Activated CD8-positive, alpha-beta memory T cell treated with anti-CD3 and anti-CD28 coated beads, Interleukin-2, amount 50 U/mL, for 1 hour (primary cell): Measurements from ENCODE around the gene IKZF3.
"Not testable (repeated sequence)": the region's sequence is repeated elsewhere in the genome, so short reads cannot be mapped to it uniquely, and the experiment has no call there.

ENCODE experiments used
- DNase-seq: peaks from one replicate; pipeline ENCODE4 v3.0.0-alpha.2; 2020; ENCODE audit errors: extremely low read depth

Gene IKZF3

DNA sequence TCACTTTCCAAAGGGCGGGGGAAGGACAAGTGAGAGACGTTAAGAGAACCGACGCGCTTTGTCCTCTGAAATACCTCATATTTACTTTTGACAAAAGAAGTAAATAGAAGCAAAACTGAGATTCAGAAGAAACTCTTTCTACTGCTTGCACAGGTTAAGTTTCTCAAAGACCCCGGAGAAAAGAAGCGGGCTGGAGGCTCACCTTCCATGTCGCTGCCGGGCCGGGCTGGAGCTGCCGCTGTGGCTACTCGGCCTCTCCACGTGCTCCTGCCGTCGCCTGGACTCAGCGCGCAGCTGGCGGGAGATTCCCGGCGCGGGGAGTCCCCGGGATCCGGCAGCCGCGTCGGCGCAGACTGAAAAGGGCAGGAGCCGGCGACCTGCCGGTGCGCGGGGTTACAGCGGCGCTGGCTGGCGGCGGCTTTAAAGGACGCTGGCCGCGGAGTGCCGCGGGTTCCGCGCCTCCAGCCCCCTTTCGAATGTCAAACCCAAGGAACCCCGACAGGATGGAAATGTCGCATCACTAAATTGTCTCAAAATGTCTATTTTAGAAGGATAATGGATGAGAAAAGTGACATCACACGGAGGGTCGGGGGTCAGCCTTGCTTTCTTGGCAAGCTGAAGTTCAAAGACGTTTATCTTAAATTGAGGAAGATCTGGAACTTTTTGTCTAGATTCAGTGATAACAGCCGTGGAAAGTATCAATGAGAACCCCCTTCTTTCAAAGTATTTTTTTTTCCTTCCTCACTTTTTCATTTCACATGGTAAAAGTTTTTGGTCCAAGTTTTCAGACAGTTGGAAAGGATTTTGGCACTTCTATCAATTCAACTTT, at the start of gene IKZF3:
Gene IKZF3, minus strand, starts transcription at position 395 of the 829 bp plus-strand sequence. Its CDS starts 186 bp downstream, at position 209.
- peak; percentile 59 for DNase-seq

DNA sequence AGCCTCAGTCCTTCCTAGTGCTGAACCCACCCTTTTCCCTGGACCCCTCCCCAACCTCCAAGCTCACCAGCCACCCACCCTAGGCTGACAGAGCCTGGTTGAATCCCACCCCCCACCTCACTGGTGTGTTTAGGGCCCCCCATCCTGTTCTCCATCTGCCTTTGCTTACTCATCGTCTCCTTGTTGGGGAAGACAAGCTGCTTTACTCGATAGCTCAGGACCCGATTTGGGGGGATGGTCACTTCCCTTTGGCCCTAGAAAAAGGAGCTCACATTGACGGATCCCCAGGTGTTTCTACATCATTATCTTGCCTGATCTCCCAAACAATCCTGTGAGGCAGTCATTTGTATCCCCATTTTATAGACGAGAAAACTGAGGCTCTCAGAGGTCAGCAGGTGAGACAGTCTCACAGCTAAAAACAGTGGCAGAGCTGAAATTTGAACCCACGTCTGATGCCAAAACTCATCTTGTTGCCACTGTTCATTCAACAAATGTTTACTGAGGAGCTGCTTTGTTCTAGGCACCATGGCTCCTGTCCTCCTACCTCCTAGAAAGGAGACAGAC, 44.8 kb upstream of the IKZF3 start:
- DNase-seq: no peak

DNA sequence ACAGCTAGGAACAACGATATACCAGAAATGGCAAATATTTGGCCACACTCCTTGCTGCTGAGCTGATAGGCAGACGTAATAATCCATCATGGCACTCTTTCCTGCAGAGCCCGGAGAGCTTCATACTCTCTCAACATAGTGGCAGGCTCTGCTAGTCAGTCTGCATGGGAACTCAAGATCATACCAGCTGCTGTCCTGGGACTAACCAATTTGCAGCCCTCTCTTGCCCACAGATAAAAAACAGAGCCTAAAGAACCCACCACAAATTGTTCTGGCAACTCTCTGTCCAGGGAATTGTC, 40.8 kb upstream of the IKZF3 start:
- DNase-seq: no peak

DNA sequence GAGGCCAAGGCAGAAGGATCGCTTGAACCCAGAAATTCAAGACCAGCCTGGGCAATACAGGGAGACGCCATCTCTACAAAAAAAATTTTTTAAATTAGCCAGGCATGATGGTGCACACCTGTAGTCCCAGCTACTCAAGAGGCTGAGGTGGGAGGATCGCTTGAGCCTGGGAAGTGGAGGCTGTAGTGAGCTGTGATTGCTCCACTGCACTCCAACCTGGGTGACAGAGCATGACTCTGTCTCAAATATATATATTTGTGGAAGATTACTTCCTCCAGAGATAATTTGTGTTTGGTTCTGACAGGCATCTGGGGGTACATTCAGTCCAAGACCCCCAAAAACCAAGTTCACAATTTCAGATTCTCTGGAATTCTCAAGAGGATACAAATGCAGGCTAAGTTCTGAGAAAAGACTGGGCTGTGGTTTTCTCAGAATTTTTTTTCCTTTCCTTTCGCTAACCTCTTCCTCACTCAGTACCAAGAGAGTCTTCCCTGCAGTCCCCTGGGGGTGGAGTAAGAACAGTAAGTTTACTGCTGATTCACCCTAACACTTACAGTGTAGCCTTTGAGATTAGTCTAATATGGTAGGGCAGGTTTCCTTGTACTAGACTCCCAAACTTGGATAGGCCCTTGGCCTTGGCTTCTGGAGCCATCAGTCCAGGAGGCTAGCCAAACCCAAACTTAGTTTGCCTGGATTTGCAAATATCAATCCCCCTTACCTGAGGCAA, 39.2 kb upstream of the IKZF3 start:
- DNase-seq: no peak

DNA sequence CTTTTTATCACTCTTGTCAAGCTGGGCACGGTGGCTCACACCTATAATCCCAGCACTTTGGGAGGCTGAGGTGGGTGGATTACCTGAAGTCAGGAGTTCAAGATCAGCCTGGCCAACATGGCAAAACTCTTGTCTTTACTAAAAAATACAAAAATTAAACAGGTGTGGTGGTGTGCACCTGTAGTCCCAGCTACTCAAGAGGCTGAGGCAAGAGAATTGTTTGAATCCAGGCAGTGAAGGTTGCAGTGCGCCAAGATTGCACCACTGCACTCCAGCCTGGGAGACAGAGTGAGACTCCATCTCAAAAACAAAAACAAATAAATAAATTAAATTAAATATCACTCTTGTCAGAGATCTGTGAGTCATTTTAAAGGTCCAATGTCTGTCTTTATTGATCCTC, 37.9 kb upstream of the IKZF3 start:
- DNase-seq: not testable (repeated sequence)

DNA sequence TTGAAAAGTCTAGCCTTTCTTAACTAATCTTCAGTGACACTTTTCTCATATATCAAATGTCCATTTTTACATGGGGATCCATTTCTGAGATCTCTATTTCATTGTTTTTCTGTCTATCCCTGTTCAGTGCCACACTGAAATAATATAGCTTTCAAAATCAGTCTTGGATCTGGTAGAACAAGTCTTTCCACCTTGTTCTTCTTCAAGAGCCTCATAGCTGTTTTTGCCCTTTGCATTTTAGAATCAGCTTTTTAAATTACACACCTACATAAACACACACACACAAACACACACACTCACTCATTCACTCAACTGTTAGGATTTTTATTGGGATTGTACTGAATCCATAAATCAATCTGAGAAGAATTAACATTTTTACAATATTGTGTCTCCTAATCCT, 35.1 kb upstream of the IKZF3 start:
- DNase-seq: no peak

DNA sequence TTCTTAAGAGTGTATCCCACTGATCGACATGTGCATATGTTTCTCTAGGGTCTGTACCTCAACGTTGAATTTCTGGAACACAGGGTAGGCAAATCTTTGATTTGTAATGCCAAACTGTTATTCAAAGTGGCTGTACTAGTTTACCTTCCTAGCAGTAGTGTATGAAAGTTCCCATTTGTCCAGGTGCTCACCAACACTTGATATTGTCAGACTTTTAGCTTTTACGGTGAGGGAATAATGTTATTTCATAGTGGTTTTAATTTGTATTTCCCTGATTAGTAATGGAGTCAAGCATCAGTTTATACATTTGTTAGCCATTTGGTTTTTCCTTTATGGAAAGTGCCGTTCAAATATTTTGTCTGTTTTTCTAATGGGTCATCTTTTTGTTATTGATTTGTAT, 34.0 kb upstream of the IKZF3 start:
- no peak for DNase-seq

DNA sequence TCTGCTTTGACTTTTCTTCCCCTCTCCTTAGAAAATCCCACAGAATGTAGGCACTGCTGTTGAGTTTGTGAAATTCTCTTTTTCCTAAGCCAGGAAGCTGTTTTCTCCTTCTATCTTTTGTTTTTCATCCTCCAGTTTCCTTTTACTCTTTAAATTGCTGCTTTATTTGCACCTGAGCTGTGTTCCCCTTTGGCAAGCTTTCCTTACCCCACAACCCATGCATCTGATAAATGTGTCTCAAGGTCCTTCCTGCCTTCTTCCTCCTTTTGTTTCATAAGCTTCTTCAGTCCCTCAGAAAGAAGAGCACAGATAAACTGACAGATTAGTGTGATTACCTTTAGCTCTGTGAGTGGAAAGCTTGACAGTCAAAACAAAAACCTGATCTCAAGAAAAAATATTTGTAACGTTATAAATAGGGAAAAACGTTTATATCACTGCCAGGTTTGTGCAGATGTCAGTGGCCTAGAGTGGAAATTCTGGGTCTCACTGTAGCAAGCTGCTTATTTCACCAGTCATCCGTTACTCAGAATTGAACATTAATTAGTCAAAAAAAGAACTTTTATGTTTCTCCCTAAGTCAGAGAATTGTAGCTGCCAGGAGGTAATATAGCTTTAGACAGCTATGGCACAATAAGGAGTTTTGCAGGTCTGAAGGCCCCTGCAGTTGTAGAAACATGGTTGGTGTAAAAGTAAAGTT, 30.7 kb upstream of the IKZF3 start:
- no peak for DNase-seq

DNA sequence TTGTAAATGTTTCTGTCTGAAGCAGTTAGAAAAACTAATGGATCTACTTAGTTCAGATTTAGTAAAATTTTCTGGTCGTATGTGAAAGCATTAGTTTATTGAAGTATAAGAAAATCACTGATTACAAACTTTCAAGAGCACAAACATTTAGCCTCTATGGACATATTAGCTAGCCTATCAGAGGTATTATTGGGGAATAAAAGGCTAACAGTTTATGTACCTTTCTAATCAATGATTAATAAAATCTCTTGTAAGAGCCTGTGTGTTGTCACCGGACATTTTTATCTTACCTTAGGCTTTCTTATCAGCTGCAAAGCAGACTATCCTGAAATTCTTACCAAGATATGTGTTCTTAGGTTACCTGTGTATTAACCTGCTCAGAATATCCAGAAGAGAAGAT, 25.1 kb upstream of the IKZF3 start:
- no peak for DNase-seq

DNA sequence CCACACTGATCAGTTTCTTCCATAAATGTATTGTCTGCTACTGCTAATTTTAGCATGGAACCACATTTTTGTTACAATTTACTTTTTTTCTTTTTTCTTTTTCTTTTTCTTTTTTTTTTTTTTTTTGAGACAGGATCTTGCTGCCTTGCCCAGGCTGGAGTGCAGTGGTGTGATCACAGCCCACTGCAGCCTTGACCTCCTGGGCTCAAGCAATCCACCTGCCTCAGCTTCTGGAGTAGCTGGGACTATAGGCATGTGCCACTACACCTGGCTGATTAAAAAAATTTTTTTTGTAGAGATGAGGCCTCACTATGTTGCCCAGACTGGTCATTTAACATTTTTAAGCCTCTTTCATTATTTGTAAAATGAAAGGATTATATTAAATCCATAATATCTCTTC, 23.0 kb upstream of the IKZF3 start:
- no peak for DNase-seq

DNA sequence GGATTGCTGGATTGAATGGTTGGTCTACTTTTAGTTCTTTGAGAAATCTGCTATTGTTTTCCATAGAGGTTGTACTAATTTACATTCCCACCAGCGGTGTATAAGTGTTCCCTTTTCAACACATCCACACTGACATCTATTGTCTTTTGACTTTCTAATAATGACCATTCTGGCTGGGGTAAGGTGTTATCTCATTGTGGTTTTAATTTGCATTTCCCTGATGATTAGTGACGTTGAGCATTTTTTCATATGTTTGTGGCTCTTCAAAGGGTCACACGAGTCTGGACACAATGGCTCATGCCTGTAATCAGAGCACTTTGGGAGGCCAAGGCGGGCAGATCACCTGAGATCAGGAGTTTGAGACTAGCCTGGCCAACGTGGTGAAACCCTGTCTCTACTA, 22.0 kb upstream of the IKZF3 start:
- DNase-seq: not testable (repeated sequence)

DNA sequence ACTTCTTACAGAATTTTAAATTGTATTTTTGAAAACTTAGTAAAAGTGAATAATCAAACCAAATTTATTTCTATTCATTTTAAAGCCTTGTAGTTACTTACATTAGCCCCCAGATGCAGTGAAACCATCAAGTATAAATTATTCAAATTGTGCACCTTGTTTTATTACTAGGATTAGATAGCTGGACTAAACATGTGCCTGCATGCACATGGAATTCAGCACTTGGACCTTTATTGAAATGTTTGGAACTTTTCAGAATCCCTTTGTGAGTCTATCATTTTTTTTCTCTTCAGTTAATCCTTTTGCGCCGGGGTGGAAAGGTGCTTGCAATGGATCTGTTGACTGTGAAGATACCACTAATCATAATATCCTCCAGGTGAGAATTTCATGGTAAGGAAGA, 8.6 kb upstream of the IKZF3 start:
- DNase-seq: no peak

DNA sequence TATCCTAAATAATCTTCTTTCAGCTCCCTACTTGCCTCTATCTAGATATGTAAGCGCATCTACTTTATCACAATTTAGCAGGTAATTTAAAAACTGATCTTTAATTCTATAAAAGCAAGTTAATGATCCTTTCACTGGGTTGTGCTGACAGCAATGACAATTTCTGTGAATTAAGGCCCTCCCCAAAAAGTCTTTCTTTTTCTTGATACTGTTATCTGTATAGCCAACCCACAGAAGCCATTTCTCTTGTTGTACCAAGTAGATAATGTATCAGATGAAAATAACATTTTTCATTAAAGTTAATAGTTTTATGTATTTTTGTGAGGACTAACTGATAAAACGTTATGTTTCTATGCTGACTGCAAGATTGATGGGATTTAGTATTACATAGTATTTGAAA, 7.7 kb upstream of the IKZF3 start:
- no peak for DNase-seq

DNA sequence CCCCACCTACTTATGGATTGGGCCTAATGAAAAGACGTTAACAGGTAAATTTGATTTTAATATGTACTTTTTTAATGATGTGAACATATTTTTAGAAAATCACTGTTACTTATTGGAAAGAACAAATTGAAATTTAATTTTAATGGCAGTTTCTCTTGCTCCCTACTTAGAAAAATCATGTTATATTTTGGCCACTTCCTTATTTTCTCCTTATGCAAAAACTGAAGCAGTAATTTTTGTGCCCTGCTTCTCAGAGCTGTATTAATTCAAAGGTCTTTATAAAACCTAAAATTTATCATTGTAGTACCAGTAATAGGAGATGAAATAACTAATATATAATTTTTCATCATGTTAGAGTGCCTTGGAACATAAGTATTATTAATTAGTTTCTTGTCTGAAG, 6.7 kb upstream of the IKZF3 start:
- no peak for DNase-seq

DNA sequence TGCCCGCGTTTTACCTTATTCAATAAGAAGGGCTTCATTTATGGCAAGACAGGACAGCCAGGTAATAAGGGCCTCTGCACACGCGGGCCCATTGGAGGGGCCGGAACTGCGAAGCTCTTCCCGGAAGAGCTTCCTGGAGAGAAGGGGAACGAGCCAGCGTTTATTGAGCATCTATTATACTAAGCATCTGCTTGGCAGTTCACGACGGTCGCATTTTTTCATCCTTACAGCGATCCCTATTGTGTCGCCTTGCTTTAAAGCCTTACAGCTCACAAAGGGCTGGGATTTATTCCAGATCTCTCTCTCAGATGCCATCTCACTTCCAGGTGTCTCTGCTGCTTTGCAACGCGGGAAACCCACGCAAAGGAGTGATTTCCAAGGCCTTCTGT, 4.4 kb upstream of the IKZF3 start:
- DNase-seq: no peak

DNA sequence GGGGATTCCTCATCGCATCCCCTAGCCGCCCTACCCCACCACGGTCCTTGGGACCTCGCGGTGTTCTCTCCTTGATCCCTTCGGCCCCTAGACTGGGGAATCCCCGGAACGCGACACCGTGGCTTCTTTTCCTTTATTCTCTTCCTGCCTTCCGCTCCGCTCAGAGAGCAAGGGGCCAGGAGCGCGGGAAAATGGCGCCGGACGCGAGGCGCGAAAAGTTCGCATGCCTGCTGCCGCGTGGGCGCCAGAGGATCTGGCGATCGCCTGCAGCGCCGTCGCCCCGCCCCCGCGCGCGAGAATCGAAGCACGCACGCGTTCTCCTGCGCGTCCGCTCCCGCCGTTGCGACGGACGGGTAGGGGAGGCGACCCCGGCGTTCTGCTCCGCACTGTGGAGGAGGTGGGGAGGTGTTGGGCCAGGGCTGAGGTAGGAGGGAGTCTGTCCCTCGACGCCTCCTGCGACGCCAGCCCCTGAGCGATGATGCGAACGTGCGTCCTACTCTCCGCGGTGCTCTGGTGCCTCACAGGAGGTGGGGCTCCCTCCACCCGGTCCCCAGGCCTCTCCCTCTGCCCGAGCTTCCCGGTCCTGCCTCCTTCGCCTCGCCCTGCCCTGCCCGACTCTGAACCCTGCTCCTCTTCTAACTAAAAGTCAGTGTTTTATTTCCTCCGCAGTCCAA, 3.9 kb upstream of the IKZF3 start, which contains the start of gene ZPBP2:
Gene ZPBP2, plus strand, starts transcription at position 323 of the 674 bp plus-strand sequence. Its CDS starts 153 bp downstream, at position 476.
- DNase-seq: no peak

DNA sequence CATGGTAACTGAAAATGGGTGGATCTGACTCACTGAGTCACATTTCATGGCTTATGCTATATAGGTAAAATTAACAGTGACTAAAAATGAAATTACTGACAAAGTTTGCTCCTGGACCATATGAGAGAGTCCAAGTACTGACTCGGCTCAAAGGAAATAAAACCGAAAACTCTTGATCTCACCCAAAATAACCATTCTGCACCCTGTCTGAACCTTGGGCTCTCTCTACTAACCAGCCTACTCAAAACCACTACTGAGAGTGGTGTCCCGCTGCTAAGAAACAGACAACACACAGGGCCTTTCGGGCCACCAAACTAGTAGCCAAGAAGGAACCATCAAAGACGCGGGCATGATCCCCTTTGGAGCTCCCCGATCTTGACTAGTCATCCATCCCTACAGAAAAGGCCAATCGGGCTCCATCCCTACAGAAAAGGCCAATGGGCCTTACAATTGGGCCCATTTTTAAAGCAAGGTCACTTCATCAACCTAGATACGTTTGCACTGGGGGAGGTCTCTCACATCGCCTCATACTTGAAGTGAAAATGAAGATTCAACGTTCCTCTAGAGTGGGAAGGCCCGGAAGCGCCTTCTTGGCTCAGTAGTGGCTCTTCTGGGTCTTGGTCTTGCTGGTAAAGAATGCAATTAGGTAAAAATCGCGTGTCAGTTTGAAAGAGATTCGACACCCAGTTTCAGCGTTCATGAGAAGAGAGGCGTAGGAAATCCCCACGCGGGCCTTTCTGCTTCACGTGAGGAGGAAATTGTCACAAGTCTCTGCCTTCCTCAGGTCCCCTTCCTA, 3.2 kb upstream of the IKZF3 start:
- no peak for DNase-seq

DNA sequence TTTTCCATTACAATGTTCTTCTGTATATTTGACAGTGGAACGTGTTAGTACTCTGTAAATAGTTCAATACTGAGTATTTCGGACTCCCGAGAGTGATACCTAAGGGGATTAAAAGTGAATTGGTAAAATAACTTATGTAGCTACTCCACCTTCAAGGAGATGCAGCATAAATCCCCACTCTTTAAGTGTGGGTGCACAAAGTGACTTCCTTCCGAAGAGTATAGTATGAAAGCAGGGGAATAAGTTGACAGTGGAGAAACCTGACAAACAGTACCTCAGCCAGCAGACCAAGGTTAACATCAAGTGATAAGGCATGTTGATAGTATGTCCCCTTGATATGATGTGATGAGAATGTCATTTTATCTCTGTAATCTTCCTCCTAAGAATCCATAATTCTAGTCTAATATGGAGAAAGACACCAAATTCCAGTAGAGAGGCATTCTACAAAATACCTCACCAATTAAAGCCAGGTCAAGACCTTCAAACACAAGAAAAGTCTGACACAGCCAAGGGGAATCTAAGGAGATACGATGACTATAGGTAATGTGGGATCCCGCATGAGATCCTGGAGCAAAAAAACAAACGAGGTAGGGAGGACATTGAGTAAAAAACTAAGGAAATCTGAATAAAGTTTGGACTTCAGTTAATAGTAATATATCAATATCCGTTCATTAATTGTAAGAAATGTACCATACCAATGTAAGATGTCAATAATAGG, 2.1 kb upstream of the IKZF3 start:
- no peak for DNase-seq

DNA sequence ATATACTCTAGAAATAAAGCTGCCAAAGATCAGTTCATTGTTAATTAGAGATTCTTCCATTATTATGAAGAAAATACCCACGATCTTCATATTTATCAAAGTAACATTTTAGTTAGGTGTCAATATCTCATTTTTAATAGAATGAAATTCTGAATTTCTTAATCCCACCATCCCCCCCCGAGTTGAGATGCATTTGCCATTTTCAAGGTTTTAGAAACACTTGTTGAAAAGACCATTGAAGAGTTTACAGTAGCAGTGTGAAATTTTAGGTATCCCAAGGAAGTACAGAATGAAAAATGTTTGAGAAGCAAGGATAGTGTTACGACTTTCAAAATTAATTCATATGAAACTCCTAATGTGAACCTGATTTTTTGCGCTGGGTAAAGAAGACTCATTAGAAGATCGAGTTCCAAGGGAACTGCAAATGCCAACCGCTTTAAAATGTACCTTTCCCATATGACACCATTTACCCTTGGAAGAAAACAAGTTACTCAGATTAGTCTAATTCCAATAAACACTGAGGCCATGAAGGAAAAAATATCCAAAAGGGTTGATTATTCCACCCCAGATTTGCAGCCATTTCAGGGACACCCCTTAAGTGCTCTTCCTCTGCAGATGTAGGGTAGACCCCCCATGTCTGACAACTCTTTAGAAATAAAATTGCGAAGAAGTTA, 731 bp downstream of the IKZF3 start:
- no peak for DNase-seq

DNA sequence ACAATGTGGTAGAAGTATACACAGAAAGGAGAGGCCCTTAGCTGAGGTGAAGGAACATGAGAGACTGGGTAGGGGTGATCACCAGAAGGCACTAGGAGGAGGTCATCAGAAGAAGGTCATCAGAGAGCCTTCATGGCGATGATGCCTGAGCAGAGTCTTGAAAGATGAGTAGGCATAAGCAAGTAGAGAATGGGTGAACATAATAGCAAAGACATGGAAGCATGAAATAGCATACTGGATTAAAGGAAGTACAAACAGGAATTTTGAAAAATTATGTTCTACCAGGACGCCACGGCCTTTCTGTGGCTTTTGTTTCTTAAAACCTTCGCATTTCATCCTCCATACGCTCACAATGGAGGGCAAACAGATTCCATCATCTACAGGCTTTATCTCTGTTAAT, 2.9 kb downstream of the IKZF3 start:
- no peak for DNase-seq
